IMR-90 (cell line): ENCODE measurements around the gene MBL2. TPM values are rescaled to one million over a fixed set of nuclear protein-coding genes. Genes with fewer than 3 reads are reported as not detected.
A peak's percentile ranks its signal among the peaks of the same experiment; 100 is the strongest.

Experiments used
- ATAC-seq: fragments of 200-7000 bp; cut with Tn5 transposase; 2 replicates; pipeline ENCODE4 v1.9.1; 2020; ENCODE audit warnings: low read depth, mild to moderate bottlenecking, moderate library complexity
- BruUV-seq: library from RNA; stranded (reverse); fragments of 400-500 nt; replicated peaks from 2 replicates; lab custom pipeline; 2021; lab: Mats Ljungman, UMichigan
- CTCF ChIA-PET: fragments of 300-600 bp; formaldehyde crosslinking; extraction: SDS; loops from one replicate; lab custom pipeline; 2021; ENCODE audit warnings: antibody characterized with exemption; lab: Yijun Ruan, JAX
- POLR2A ChIA-PET: fragments of 300-600 bp; sonication (Branson Sonifier 250); formaldehyde crosslinking; loops from one replicate; lab custom pipeline; 2022; ENCODE audit warnings: antibody characterized with exemption; ENCODE audit not compliant: unreplicated experiment; lab: Charles Lee
- DNase-seq: peaks from one replicate; pipeline ENCODE4 v3.0.0; 2013
- H2AFZ ChIP-seq: replicated peaks from 2 replicates; pipeline ENCODE3; 2013; ENCODE audit warnings: low read length, mild to moderate bottlenecking; ENCODE audit not compliant: poor library complexity
- H2AK5ac ChIP-seq: 2 replicates; pipeline ENCODE4 v1.6.1; 2013; ENCODE audit warnings: low read depth, low read length, inconsistent platforms
- H2AK9ac ChIP-seq: replicated peaks from 2 replicates; pipeline ENCODE3; 2013; ENCODE audit warnings: mild to moderate bottlenecking, low read depth, low read length, moderate library complexity; ENCODE audit not compliant: poor library complexity
- H2BK120ac ChIP-seq: 2 replicates; pipeline ENCODE4 v1.6.1; 2013; ENCODE audit warnings: low read depth, low read length, inconsistent platforms
- H2BK15ac ChIP-seq: 3 replicates; pipeline ENCODE4 v1.6.1; 2013; ENCODE audit warnings: low read depth, low read length, inconsistent platforms
- H2BK20ac ChIP-seq: 2 replicates; pipeline ENCODE4 v1.6.1; 2013; ENCODE audit warnings: low read depth, mild to moderate bottlenecking, inconsistent platforms, low read length, moderate library complexity
- H2BK5ac ChIP-seq: 2 replicates; pipeline ENCODE4 v1.6.1; 2013; ENCODE audit warnings: mild to moderate bottlenecking, low read depth, low read length, inconsistent platforms; ENCODE audit not compliant: poor library complexity, severe bottlenecking
- H3K14ac ChIP-seq: replicated peaks from 2 replicates; pipeline ENCODE4 v1.6.1; 2013; ENCODE audit warnings: low read depth, low read length, inconsistent platforms
- H3K18ac ChIP-seq: 2 replicates; pipeline ENCODE4 v1.6.1; 2013; ENCODE audit warnings: low read depth, low read length, control low read depth
- H3K23ac ChIP-seq: 2 replicates; pipeline ENCODE4 v1.6.1; 2013; ENCODE audit warnings: low read depth, low read length, inconsistent platforms
- H3K27ac ChIP-seq: 2 replicates; pipeline ENCODE4 v1.5.1; 2013; ENCODE audit warnings: mild to moderate bottlenecking, control low read depth, low read length; ENCODE audit not compliant: insufficient read depth
- H3K27me3 ChIP-seq: 2 replicates; pipeline ENCODE4 v1.6.1; 2013; ENCODE audit warnings: low read length; ENCODE audit not compliant: control insufficient read depth, insufficient read depth
- H3K36me3 ChIP-seq: 2 replicates; pipeline ENCODE4 v1.6.1; 2013; ENCODE audit warnings: low read length, mixed read lengths; ENCODE audit not compliant: control insufficient read depth, insufficient read depth
- H3K4ac ChIP-seq: 2 replicates; pipeline ENCODE4 v1.6.1; 2013; ENCODE audit warnings: low read depth, low read length, inconsistent platforms
- H3K4me1 ChIP-seq: 2 replicates; pipeline ENCODE4 v1.6.1; 2013; ENCODE audit warnings: low read length, mixed read lengths; ENCODE audit not compliant: control insufficient read depth, insufficient read depth
- H3K4me2 ChIP-seq: 2 replicates; pipeline ENCODE4 v1.6.1; 2013; ENCODE audit warnings: low read depth, mild to moderate bottlenecking, control low read depth, low read length, moderate library complexity
- H3K4me3 ChIP-seq: 2 replicates; pipeline ENCODE4 v1.5.1; 2013; ENCODE audit warnings: low read depth, mild to moderate bottlenecking, control low read depth, low read length, moderate library complexity; ENCODE audit not compliant: insufficient read depth
- H3K56ac ChIP-seq: 2 replicates; pipeline ENCODE4 v1.6.1; 2013; ENCODE audit warnings: low read length, inconsistent platforms; ENCODE audit not compliant: insufficient read depth; ENCODE audit errors: extremely low read depth
- H3K79me1 ChIP-seq, 2 experiments: 2 replicates each; pipeline ENCODE4 v1.6.1; 2013; ENCODE audit warnings: low read length in 2 of 2, inconsistent platforms in 1 of 2, low read depth in 1 of 2
- H3K9ac ChIP-seq: 2 replicates; pipeline ENCODE4 v1.6.1; 2013; ENCODE audit warnings: low read depth, low read length, control low read depth
- H3K9me1 ChIP-seq: 2 replicates; pipeline ENCODE4 v1.6.1; 2013; ENCODE audit warnings: low read length, inconsistent platforms; ENCODE audit not compliant: insufficient read depth
- H3K9me3 ChIP-seq: 2 replicates; pipeline ENCODE4 v1.6.1; 2013; ENCODE audit warnings: low read length; ENCODE audit not compliant: control insufficient read depth, insufficient read depth
- H4K20me1 ChIP-seq: 2 replicates; pipeline ENCODE4 v1.6.1; 2013; ENCODE audit warnings: low read length, inconsistent platforms; ENCODE audit not compliant: insufficient read depth
- H4K5ac ChIP-seq: 2 replicates; pipeline ENCODE4 v1.6.1; 2013; ENCODE audit warnings: mild to moderate bottlenecking, low read depth, low read length, control low read depth
- H4K8ac ChIP-seq, 2 experiments: 2 replicates each; pipeline ENCODE4 v1.6.1; 2013; ENCODE audit warnings: low read depth in 2 of 2, low read length in 2 of 2, control low read depth in 1 of 2, inconsistent platforms in 1 of 2
- H4K91ac ChIP-seq: 2 replicates; pipeline ENCODE4 v1.6.1; 2013; ENCODE audit warnings: low read depth, low read length, inconsistent platforms; ENCODE audit not compliant: insufficient read depth
- BHLHE40 ChIP-seq: fragments of 150-350 bp; IDR thresholded peaks from 2 replicates; pipeline ENCODE4 v1.6.1; 2016; ENCODE audit warnings: mild to moderate bottlenecking, low read depth, low read length
- CHD1 ChIP-seq: IDR thresholded peaks from 2 replicates; pipeline ENCODE4 v1.6.1; 2012; ENCODE audit warnings: low read depth, low read length, improper control_type of control experiment
- FOS ChIP-seq: fragments of 150-350 bp; IDR thresholded peaks from 2 replicates; pipeline ENCODE4 v1.6.1; 2016; ENCODE audit warnings: low read depth, low read length
- MAFK ChIP-seq: IDR thresholded peaks from 2 replicates; pipeline ENCODE4 v1.6.1; 2012; ENCODE audit warnings: low read depth, low read length, improper control_type of control experiment
- MAZ ChIP-seq: IDR thresholded peaks from 2 replicates; pipeline ENCODE4 v1.6.1; 2012; ENCODE audit warnings: low read depth, mild to moderate bottlenecking, low read length, improper control_type of control experiment, moderate library complexity, borderline replicate concordance
- MXI1 ChIP-seq: IDR thresholded peaks from 2 replicates; pipeline ENCODE4 v1.6.1; 2012; ENCODE audit warnings: low read depth, mild to moderate bottlenecking, low read length, moderate library complexity, borderline replicate concordance
- POLR2A ChIP-seq: IDR thresholded peaks from 2 replicates; pipeline ENCODE4 v1.6.1; 2012; ENCODE audit warnings: mild to moderate bottlenecking, low read depth, low read length
- RAD21 ChIP-seq: IDR thresholded peaks from 2 replicates; pipeline ENCODE4 v1.6.1; 2012; ENCODE audit warnings: low read length, improper control_type of control experiment
- RCOR1 ChIP-seq: IDR thresholded peaks from 2 replicates; pipeline ENCODE4 v1.6.1; 2012; ENCODE audit warnings: mild to moderate bottlenecking, low read length, improper control_type of control experiment; ENCODE audit not compliant: insufficient replicate concordance
- RFX5 ChIP-seq: IDR thresholded peaks from 2 replicates; pipeline ENCODE4 v1.8.0; 2012; ENCODE audit warnings: low read depth, mild to moderate bottlenecking, low read length, moderate library complexity
- SMC3 ChIP-seq: fragments of 150-350 bp; IDR thresholded peaks from 2 replicates; pipeline ENCODE4 v1.6.1; 2016; ENCODE audit warnings: low read depth, mild to moderate bottlenecking, antibody characterized with exemption, low read length, moderate library complexity
- WGBS, 2 experiments: methylation state at CpG; one replicate each; pipeline versions ENCODE4 v1.1.5 to v1.1.7; 2013; ENCODE audit warnings: missing lambda C conversion rate in 2 of 2; ENCODE audit not compliant: insufficient read length in 1 of 2; ENCODE audit errors: extremely low coverage in 2 of 2; 5-methylcytosine and 5-hydroxymethylcytosine counted together
- dilution Hi-C: fragments of 300-500 bp; cut with HindIII; formaldehyde crosslinking; loops from one replicate; pipeline ENCODE4 v1.14.3; 2018; ENCODE audit warnings: low sequenced_read_pairs; ENCODE audit not compliant: unreplicated experiment
- in situ Hi-C: fragments of 300-500 bp; cut with MboI; formaldehyde crosslinking; loops from 3 replicates; pipeline ENCODE4 v1.14.3; 2019; ENCODE audit warnings: low sequenced_read_pairs, inconsistent platforms, mixed read lengths
- intact Hi-C: fragments of 100-400 bp; cut with micrococcal nuclease; formaldehyde crosslinking; loops from 2 replicates; pipeline ENCODE4 v1.10.0; 2022
- polyA plus RNA-seq, 3 experiments: library from polyadenylated mRNA; depleted of rRNA; stranded (reverse); fragments of >200 nt; gene quantifications; 2 replicates each; pipeline ENCODE4 v1.2.3, GENCODE V29; 2012; ENCODE audit warnings: low replicate concordance in 1 of 3
- total RNA-seq: library from RNA; depleted of rRNA; stranded (reverse); fragments of >200 nt; gene quantifications from 2 replicates; pipeline ENCODE4 v1.2.3, GENCODE V29; 2012
- TF ChIP-seq, protein P1 (sequence below): fragments of 150-350 bp; IDR thresholded peaks from 2 replicates; pipeline ENCODE4 v1.6.1; 2016; ENCODE audit warnings: low read depth, mild to moderate bottlenecking, low read length, moderate library complexity, borderline replicate concordance
- TF ChIP-seq, protein P2 (sequence below): conservative IDR thresholded peaks from 2 replicates; pipeline ENCODE4 v1.5.1; 2012; ENCODE audit warnings: mild to moderate bottlenecking, low read depth, low read length, improper control_type of control experiment
- TF ChIP-seq, protein P3 (sequence below): fragments of 150-350 bp; IDR thresholded peaks from 2 replicates; pipeline ENCODE4 v1.6.1; 2017; ENCODE audit warnings: mild to moderate bottlenecking, antibody characterized with exemption, low read length, low read depth

The MBL2 gene
- total and polyA plus RNA-seq, 2 of the 4 experiments (the other 2 are of a cell fraction) = not detected

DNA sequence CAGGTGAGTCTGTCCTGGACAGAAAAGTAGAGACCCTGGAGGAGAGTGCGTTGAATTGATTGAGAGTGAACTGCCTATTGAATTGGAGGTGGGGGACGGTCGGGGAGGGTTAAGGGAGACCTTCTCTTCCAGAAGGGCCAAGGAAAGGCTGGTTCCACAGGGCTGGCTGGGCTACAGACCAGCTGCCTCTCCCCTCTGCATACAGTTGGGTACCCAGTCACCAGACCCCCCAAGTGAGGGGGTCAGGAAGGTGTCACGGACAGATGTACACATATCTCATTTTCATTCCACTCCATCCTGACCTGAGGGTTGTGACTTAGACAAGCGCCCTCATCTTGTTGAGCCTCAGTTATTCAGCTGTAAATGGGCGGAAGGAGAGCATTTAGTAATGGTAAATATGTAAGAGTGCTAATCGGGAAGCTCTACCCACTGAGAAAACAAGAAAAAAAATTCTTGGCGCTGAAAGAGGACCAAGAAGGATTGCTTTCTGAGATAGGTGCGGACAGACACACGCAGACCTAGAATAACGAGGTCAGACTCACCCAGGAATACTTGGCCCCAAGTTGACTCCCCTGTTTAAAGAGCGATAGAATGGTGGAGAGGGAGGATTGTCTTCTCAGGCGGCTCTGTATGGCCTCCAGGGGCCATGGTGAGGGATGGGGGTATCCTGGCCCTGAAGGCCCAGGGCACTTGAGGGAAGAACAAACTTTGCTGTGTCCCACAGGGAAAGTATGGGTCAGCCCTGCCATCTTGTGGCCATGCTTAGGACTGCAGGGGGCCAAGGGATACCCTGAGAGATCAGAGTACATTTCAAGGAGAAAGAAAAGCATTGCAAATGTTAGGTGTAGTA is 7.2 kb upstream of the MBL2 start:
- POLR2A ChIA-PET = no interaction called here
- no peak overlapping the region for H2AFZ ChIP-seq
- H2BK20ac ChIP-seq = no peak overlapping the region
- no peaks in the 10 kb centered on the region for H4K20me1 ChIP-seq
- no peak overlapping the region for H2BK5ac ChIP-seq
- intact Hi-C loops = loop anchor here (1.0 kb wide), 3 partner anchors 38 to 471 kb away; no protein-coding TSS in a partner anchor
- in situ Hi-C loops = loop anchor here (5.0 kb wide), 1 partner anchor 37 kb away; no protein-coding TSS in a partner anchor
- no peaks in the 10 kb centered on the region for H3K9me3 ChIP-seq
- dilution Hi-C loops = no loop called here
- H3K18ac ChIP-seq = no peak overlapping the region
- H3K56ac ChIP-seq = no peak overlapping the region
- H3K23ac ChIP-seq = no peak overlapping the region
- WGBS, 2 experiments = 27% methylated on average over 3 of the region's 13 CpGs; no CpG with 5 or more reads in 1 of the 2 experiments
- peaks cover 19% of the 10 kb centered on the region for H3K27me3 ChIP-seq
- no peak overlapping the region for H4K91ac ChIP-seq
- no peaks in the 10 kb centered on the region for H3K79me1 ChIP-seq
- no peak overlapping the region for H2BK120ac ChIP-seq
- H2BK15ac ChIP-seq = no peak overlapping the region
- H3K36me3 ChIP-seq = no peaks in the 10 kb centered on the region
- no peaks in the 10 kb centered on the region for H3K4me1 ChIP-seq
- H3K9me1 ChIP-seq = no peaks in the 10 kb centered on the region
- no peak overlapping the region for H2AK5ac ChIP-seq
- no peak overlapping the region for H3K14ac ChIP-seq
- BruUV-seq = no TSS peak
- H3K9ac ChIP-seq = no peak overlapping the region
- H3K4me3 ChIP-seq = no peak overlapping the region
- H3K4ac ChIP-seq = no peak overlapping the region
- CTCF ChIA-PET = interaction anchor here (0.9 to 2.5 kb wide), 6 partner anchors 15 to 136 kb away, joined by 3 to 10 read pairs (median 4); no protein-coding TSS in a partner anchor
- no peak overlapping the region for H4K5ac ChIP-seq
- no peak overlapping the region for H3K27ac ChIP-seq
- peak; percentile 99 for ATAC-seq
- no peak overlapping the region for H3K4me2 ChIP-seq
- DNase-seq = peak; percentile 53
- H2AK9ac ChIP-seq = no peak overlapping the region
- H4K8ac ChIP-seq = no peak overlapping the region
- no peak for TF ChIP-seq MAFK
- TF ChIP-seq, protein P1, sequence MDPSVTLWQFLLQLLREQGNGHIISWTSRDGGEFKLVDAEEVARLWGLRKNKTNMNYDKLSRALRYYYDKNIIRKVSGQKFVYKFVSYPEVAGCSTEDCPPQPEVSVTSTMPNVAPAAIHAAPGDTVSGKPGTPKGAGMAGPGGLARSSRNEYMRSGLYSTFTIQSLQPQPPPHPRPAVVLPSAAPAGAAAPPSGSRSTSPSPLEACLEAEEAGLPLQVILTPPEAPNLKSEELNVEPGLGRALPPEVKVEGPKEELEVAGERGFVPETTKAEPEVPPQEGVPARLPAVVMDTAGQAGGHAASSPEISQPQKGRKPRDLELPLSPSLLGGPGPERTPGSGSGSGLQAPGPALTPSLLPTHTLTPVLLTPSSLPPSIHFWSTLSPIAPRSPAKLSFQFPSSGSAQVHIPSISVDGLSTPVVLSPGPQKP = no peak
- no peak for TF ChIP-seq FOS
- no peak for TF ChIP-seq CHD1
- peak; percentile 84; the same call in 1 of the 2 replicates for TF ChIP-seq MAZ
- peak; percentile 73 for TF ChIP-seq SMC3
- TF ChIP-seq, protein P2, sequence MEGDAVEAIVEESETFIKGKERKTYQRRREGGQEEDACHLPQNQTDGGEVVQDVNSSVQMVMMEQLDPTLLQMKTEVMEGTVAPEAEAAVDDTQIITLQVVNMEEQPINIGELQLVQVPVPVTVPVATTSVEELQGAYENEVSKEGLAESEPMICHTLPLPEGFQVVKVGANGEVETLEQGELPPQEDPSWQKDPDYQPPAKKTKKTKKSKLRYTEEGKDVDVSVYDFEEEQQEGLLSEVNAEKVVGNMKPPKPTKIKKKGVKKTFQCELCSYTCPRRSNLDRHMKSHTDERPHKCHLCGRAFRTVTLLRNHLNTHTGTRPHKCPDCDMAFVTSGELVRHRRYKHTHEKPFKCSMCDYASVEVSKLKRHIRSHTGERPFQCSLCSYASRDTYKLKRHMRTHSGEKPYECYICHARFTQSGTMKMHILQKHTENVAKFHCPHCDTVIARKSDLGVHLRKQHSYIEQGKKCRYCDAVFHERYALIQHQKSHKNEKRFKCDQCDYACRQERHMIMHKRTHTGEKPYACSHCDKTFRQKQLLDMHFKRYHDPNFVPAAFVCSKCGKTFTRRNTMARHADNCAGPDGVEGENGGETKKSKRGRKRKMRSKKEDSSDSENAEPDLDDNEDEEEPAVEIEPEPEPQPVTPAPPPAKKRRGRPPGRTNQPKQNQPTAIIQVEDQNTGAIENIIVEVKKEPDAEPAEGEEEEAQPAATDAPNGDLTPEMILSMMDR = peak; percentile 92
- TF ChIP-seq RCOR1 = no peak
- TF ChIP-seq BHLHE40 = no peak
- TF ChIP-seq RAD21 = peak; percentile 89
- no peak for TF ChIP-seq POLR2A
- no peak for TF ChIP-seq MXI1
- no peak for TF ChIP-seq RFX5
- TF ChIP-seq, protein P3, sequence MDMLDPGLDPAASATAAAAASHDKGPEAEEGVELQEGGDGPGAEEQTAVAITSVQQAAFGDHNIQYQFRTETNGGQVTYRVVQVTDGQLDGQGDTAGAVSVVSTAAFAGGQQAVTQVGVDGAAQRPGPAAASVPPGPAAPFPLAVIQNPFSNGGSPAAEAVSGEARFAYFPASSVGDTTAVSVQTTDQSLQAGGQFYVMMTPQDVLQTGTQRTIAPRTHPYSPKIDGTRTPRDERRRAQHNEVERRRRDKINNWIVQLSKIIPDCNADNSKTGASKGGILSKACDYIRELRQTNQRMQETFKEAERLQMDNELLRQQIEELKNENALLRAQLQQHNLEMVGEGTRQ = no peak
